KMS-11 (cell line): ENCODE measurements around the gene FAM219A.
"Not testable (repeated sequence)": the region's sequence is repeated elsewhere in the genome, so short reads cannot be mapped to it uniquely, and the experiment has no call there.

Experiments used
- H2AFZ ChIP-seq: fragments of 200-600 bp; sonication (generic); 2 replicates; pipeline ENCODE4 v1.6.1; 2016; ENCODE audit warnings: antibody characterized with exemption, mixed run types, low read depth
- H3K27ac ChIP-seq: fragments of 200-600 bp; sonication (generic); 2 replicates; pipeline ENCODE4 v1.6.1; 2016; ENCODE audit warnings: mild to moderate bottlenecking, mixed run types
- H3K27me3 ChIP-seq: fragments of 200-600 bp; sonication (generic); 2 replicates; pipeline ENCODE4 v1.6.1; 2017; ENCODE audit warnings: mild to moderate bottlenecking, low read depth, mixed run types, moderate library complexity; ENCODE audit not compliant: insufficient read depth
- H3K36me3 ChIP-seq: fragments of 200-600 bp; sonication (generic); 2 replicates; pipeline ENCODE4 v1.6.1; 2017; ENCODE audit warnings: mild to moderate bottlenecking, mixed run types; ENCODE audit not compliant: insufficient read depth
- H3K4me1 ChIP-seq: fragments of 200-600 bp; sonication (generic); 2 replicates; pipeline ENCODE4 v1.6.1; 2016; ENCODE audit warnings: mild to moderate bottlenecking, low read depth, mixed run types; ENCODE audit not compliant: poor library complexity, severe bottlenecking
- H3K4me2 ChIP-seq: fragments of 200-600 bp; sonication (generic); 2 replicates; pipeline ENCODE4 v1.7.0; 2016; ENCODE audit warnings: mild to moderate bottlenecking, mixed run types
- H3K4me3 ChIP-seq: fragments of 200-600 bp; sonication (generic); IDR thresholded peaks from 2 replicates; pipeline ENCODE4 v1.6.1; 2017; ENCODE audit warnings: low read depth, low read length, mixed read lengths; ENCODE audit not compliant: insufficient read depth
- H3K79me2 ChIP-seq: fragments of 200-600 bp; sonication (generic); 2 replicates; pipeline ENCODE4 v1.6.1; 2016; ENCODE audit warnings: low read depth, mixed run types; ENCODE audit not compliant: insufficient read depth
- H3K9ac ChIP-seq: fragments of 200-600 bp; sonication (generic); 2 replicates; pipeline ENCODE4 v1.6.1; 2016; ENCODE audit warnings: mild to moderate bottlenecking, mixed run types
- H4K20me1 ChIP-seq: fragments of 200-600 bp; sonication (generic); 2 replicates; pipeline ENCODE4 v1.6.1; 2016; ENCODE audit warnings: mild to moderate bottlenecking, mixed run types; ENCODE audit not compliant: insufficient read depth
- CTCF ChIP-seq: fragments of 200-600 bp; sonication (generic); conservative IDR thresholded peaks from 2 replicates; pipeline ENCODE4 v1.6.1; 2017; ENCODE audit warnings: low read depth, mild to moderate bottlenecking, antibody characterized with exemption, low read length, moderate library complexity, mixed read lengths

Gene FAM219A

GRCh38 chr9:34485822-34486221 lies 27.5 kb upstream of the FAM219A start:
- Histone ChIP-seq H3K79me2 (no peaks in the 10 kb centered on the region), H2AFZ (no peak overlapping the region), H3K36me3 (no peaks in the 10 kb centered on the region), H4K20me1 (no peaks in the 10 kb centered on the region), H3K9ac (no peak overlapping the region), H3K4me3 (no peak overlapping the region), H3K27me3 (no peaks in the 10 kb centered on the region), H3K4me1 (no peaks in the 10 kb centered on the region), H3K27ac (no peak overlapping the region), H3K4me2 (no peak overlapping the region)
- TF ChIP-seq CTCF, result no peak

GRCh38 chr9:34484678-34485077 lies 26.3 kb upstream of the FAM219A start:
- Histone ChIP-seq H2AFZ (no peak overlapping the region), H4K20me1 (no peaks in the 10 kb centered on the region), H3K36me3 (no peaks in the 10 kb centered on the region), H3K4me2 (no peak overlapping the region), H3K79me2 (no peaks in the 10 kb centered on the region), H3K9ac (no peak overlapping the region), H3K27ac (no peak overlapping the region), H3K4me3 (no peak overlapping the region), H3K27me3 (no peaks in the 10 kb centered on the region), H3K4me1 (no peaks in the 10 kb centered on the region)
- TF ChIP-seq CTCF, result no peak

- not testable (repeated sequence) for H2AFZ ChIP-seq, H3K27me3 ChIP-seq, H3K36me3 ChIP-seq, H3K4me1 ChIP-seq, H4K20me1 ChIP-seq, H3K4me2 ChIP-seq, H3K79me2 ChIP-seq, H3K9ac ChIP-seq, H3K4me3 ChIP-seq, H3K27ac ChIP-seq
Observed at GRCh38 chr9:34482746-34483145, 24.4 kb upstream of the FAM219A start.

GRCh38 chr9:34481620-34482019 lies 23.2 kb upstream of the FAM219A start:
- H2AFZ ChIP-seq, H4K20me1 ChIP-seq, H3K4me3 ChIP-seq, H3K4me2 ChIP-seq, H3K27me3 ChIP-seq, H3K36me3 ChIP-seq, H3K79me2 ChIP-seq, H3K27ac ChIP-seq, H3K4me1 ChIP-seq, H3K9ac ChIP-seq: not testable (repeated sequence)

- no peak overlapping the region for H3K9ac ChIP-seq
- no peak overlapping the region for H2AFZ ChIP-seq
- no peaks in the 10 kb centered on the region for H3K4me1 ChIP-seq
- H3K27me3 ChIP-seq, result no peaks in the 10 kb centered on the region
- no peaks in the 10 kb centered on the region for H3K79me2 ChIP-seq
- H3K4me2 ChIP-seq, result no peak overlapping the region
- no peak overlapping the region for H3K4me3 ChIP-seq
- no peak for TF ChIP-seq CTCF
- H3K27ac ChIP-seq, result no peak overlapping the region
- H4K20me1 ChIP-seq, result no peaks in the 10 kb centered on the region
- no peaks in the 10 kb centered on the region for H3K36me3 ChIP-seq
Observed at GRCh38 chr9:34479431-34479866, 21.1 kb upstream of the FAM219A start.
